Tibial nerve (tissue), 4 donors: Measurements from ENCODE around the gene PTPN2.

Experiments used
- EP300 ChIP-seq, 2 donors: sonication (generic); formaldehyde crosslinking; IDR thresholded peaks; one replicate each; pipeline ENCODE4 v1.6.1; 2017; ENCODE audit warnings: antibody characterized with exemption in 2 of 2, mild to moderate bottlenecking in 1 of 2
- TF ChIP-seq, protein P1 (sequence below), 5 experiments: fragments of 200-600 bp in 3 of 5; fragments of 450-650 bp in 2 of 5; sonication (generic) in 3 of 5; IDR thresholded peaks; one replicate each; pipeline ENCODE4 v1.5.1; 2016 to 2019; ENCODE audit warnings: antibody characterized with exemption in 5 of 5, mild to moderate bottlenecking in 3 of 5, moderate library complexity in 2 of 5

DNA sequence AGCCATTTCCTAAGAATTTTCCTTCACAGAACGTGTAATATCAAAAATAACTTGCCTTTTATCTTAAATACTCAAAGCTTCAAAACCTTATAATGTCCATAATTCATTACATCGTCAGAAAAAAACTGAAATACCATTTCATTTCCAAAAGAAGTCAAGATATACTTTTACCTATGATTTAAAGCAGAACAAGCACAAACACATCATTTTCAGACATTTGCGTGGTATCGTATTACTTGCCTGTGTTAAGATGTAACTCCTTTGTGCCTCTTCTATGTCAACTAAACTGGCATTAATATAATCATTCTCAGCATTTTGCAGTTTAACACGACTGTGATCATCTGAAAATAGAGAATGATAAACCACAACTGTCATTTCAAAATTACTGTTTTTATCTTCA, 47.5 kb downstream of the PTPN2 start:
- TF ChIP-seq, protein P1, sequence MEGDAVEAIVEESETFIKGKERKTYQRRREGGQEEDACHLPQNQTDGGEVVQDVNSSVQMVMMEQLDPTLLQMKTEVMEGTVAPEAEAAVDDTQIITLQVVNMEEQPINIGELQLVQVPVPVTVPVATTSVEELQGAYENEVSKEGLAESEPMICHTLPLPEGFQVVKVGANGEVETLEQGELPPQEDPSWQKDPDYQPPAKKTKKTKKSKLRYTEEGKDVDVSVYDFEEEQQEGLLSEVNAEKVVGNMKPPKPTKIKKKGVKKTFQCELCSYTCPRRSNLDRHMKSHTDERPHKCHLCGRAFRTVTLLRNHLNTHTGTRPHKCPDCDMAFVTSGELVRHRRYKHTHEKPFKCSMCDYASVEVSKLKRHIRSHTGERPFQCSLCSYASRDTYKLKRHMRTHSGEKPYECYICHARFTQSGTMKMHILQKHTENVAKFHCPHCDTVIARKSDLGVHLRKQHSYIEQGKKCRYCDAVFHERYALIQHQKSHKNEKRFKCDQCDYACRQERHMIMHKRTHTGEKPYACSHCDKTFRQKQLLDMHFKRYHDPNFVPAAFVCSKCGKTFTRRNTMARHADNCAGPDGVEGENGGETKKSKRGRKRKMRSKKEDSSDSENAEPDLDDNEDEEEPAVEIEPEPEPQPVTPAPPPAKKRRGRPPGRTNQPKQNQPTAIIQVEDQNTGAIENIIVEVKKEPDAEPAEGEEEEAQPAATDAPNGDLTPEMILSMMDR (IDR thresholded peaks at IDR 0.05): no peak
- TF ChIP-seq EP300 (IDR thresholded peaks at IDR 0.05): no peak
